HepG2 (cell line): ENCODE results near the gene PARP2. TPM values are rescaled to one million over a fixed set of nuclear protein-coding genes. Genes with fewer than 3 reads are reported as not detected.

Experiments
- AKAP8 ChIP-seq: sonication (generic); formaldehyde crosslinking; IDR thresholded peaks from 2 replicates; pipeline ENCODE4 v1.5.1; 2020; ENCODE audit warnings: mild to moderate bottlenecking, missing genetic modification reagents
- CC2D1A ChIP-seq: sonication (generic); formaldehyde crosslinking; IDR thresholded peaks from 2 replicates; pipeline ENCODE4 v1.8.1; 2023; ENCODE audit warnings: mild to moderate bottlenecking, missing genetic modification reagents
- DNMT1 ChIP-seq: sonication (generic); formaldehyde crosslinking; IDR thresholded peaks from 2 replicates; pipeline ENCODE4 v1.5.1; 2020; ENCODE audit warnings: mild to moderate bottlenecking, missing genetic modification reagents
- EP300 ChIP-seq, 3 experiments: sonication (generic) in 1 of 3; formaldehyde crosslinking in 1 of 3; IDR thresholded peaks; 2 replicates each; pipeline versions ENCODE4 v1.5.1 to v1.6.1; 2011 to 2020; ENCODE audit warnings: low read depth in 2 of 3, low read length in 2 of 3, borderline replicate concordance in 1 of 3, improper control_type of control experiment in 1 of 3, mild to moderate bottlenecking in 1 of 3, missing genetic modification reagents in 1 of 3, moderate library complexity in 1 of 3
- LBX2 ChIP-seq: sonication (generic); formaldehyde crosslinking; IDR thresholded peaks from 2 replicates; pipeline ENCODE4 v1.5.0; 2020; ENCODE audit warnings: missing genetic modification reagents, mild to moderate bottlenecking, borderline replicate concordance
- RBFOX2 ChIP-seq: fragments of 200-400 bp; formaldehyde crosslinking; IDR thresholded peaks from 2 replicates; pipeline ENCODE4 v1.6.1; 2017; ENCODE audit warnings: low read depth, mild to moderate bottlenecking, low read length
- SP2 ChIP-seq: sonication (generic); formaldehyde crosslinking; IDR thresholded peaks from 2 replicates; pipeline ENCODE4 v1.5.1; 2020; ENCODE audit warnings: mild to moderate bottlenecking, missing genetic modification reagents
- SYNCRIP ChIP-seq: fragments of 200-400 bp; formaldehyde crosslinking; IDR thresholded peaks from 2 replicates; pipeline ENCODE4 v1.6.1; 2018; ENCODE audit warnings: mild to moderate bottlenecking, low read depth, low read length; ENCODE audit not compliant: insufficient read depth
- ZBTB8A ChIP-seq: sonication (generic); formaldehyde crosslinking; IDR thresholded peaks from 2 replicates; pipeline ENCODE4 v1.4.0; 2020; ENCODE audit warnings: mild to moderate bottlenecking, low read depth, missing genetic modification reagents, borderline replicate concordance
- ZFYVE20 ChIP-seq: sonication (generic); formaldehyde crosslinking; IDR thresholded peaks from 2 replicates; pipeline ENCODE4 v1.8.0; 2023; ENCODE audit warnings: low read depth, mild to moderate bottlenecking, moderate library complexity, missing genetic modification reagents, borderline replicate concordance
- ZNF451 ChIP-seq: sonication (generic); formaldehyde crosslinking; IDR thresholded peaks from 2 replicates; pipeline ENCODE4 v1.5.0; 2020; ENCODE audit warnings: mild to moderate bottlenecking, missing genetic modification reagents
- ZNF574 ChIP-seq: sonication (generic); formaldehyde crosslinking; IDR thresholded peaks from 2 replicates; pipeline ENCODE4 v1.4.0; 2020; ENCODE audit warnings: missing genetic modification reagents
- ZNF747 ChIP-seq: sonication (generic); formaldehyde crosslinking; IDR thresholded peaks from 2 replicates; pipeline ENCODE4 v1.8.1; 2023; ENCODE audit warnings: missing genetic modification reagents, mild to moderate bottlenecking, borderline replicate concordance
- polyA plus RNA-seq, 8 experiments: library from polyadenylated mRNA; depleted of rRNA in 3 of 8; stranded (reverse) in 7 of 8; unstranded in 1 of 8; fragments of >200 nt; fragmentation: Illumina TruSeq in 4 of 8; extraction: Trizol in 4 of 8; gene quantifications; 2 replicates each; pipeline versions ENCODE4 v1.2.1 to v1.2.3, GENCODE V29; 2011 to 2016; ENCODE audit warnings: low read depth in 4 of 8, missing spikeins in 1 of 8, mixed read lengths in 1 of 8; ENCODE audit not compliant: insufficient read depth in 1 of 8
- total RNA-seq, 5 experiments: library from RNA; depleted of rRNA; stranded (reverse); fragments of >200 nt; fragmentation: Illumina TruSeq; extraction: Trizol; gene quantifications; 2 replicates each; pipeline ENCODE4 v1.2.3, GENCODE V29; 2016; ENCODE audit warnings: low read depth in 1 of 5
- TF ChIP-seq, protein P1 (sequence below), 2 experiments: fragments of 450-650 bp in 1 of 2; sonication (generic) in 1 of 2; formaldehyde crosslinking in 1 of 2; IDR thresholded peaks; 2 replicates each; pipeline versions ENCODE4 v1.6.1 to v1.8.0; 2016 to 2022; ENCODE audit warnings: antibody characterized with exemption in 1 of 2, mild to moderate bottlenecking in 1 of 2, missing genetic modification reagents in 1 of 2
- TF ChIP-seq, protein P2 (sequence below): sonication (generic); formaldehyde crosslinking; IDR thresholded peaks from 2 replicates; pipeline ENCODE4 v1.5.0; 2020; ENCODE audit warnings: missing genetic modification reagents

The PARP2 gene
- total and polyA plus RNA-seq, 2 of the 13 experiments (the other 11 are each of a cell fraction or from before 2014, with no cell fraction given), result 37.3 to 38.4 TPM

DNA sequence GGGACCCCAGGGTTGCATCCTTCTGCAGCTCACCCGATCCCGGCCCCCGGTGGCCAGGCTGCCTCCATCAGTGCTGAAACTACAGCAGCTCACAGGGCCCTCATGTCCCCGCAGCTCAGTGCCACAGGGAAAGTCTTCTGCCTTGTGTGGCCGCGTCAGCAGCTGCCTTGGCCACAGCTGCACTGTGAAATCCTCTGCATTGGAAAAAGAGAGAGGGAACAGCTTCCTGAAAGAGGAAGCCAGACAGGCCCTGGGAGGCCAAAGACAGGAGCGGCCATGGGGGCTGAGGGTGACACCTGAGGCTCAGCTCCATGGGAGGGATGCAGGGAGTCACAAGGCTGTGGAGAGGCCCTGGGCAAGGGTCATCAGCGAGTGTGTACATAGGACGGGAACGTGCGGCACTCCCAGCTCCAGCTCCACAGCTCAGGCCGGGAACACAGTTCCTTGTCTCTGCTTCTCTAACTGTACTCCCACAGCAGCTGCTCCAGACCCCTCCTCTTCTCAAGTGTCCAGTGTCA, 32.7 kb downstream of the PARP2 start (continued):
- no peak for TF ChIP-seq ZFYVE20 (CRISPR knock-in tag)
- no peak for TF ChIP-seq DNMT1
- TF ChIP-seq AKAP8 (CRISPR knock-in tag), result peak; percentile 32; the same call in 1 of the 2 replicates
- TF ChIP-seq ZNF747 (CRISPR knock-in tag), result 0 out of 2 replicates have a peak, but pooled peaks have one; percentile 34
- TF ChIP-seq, protein P1, sequence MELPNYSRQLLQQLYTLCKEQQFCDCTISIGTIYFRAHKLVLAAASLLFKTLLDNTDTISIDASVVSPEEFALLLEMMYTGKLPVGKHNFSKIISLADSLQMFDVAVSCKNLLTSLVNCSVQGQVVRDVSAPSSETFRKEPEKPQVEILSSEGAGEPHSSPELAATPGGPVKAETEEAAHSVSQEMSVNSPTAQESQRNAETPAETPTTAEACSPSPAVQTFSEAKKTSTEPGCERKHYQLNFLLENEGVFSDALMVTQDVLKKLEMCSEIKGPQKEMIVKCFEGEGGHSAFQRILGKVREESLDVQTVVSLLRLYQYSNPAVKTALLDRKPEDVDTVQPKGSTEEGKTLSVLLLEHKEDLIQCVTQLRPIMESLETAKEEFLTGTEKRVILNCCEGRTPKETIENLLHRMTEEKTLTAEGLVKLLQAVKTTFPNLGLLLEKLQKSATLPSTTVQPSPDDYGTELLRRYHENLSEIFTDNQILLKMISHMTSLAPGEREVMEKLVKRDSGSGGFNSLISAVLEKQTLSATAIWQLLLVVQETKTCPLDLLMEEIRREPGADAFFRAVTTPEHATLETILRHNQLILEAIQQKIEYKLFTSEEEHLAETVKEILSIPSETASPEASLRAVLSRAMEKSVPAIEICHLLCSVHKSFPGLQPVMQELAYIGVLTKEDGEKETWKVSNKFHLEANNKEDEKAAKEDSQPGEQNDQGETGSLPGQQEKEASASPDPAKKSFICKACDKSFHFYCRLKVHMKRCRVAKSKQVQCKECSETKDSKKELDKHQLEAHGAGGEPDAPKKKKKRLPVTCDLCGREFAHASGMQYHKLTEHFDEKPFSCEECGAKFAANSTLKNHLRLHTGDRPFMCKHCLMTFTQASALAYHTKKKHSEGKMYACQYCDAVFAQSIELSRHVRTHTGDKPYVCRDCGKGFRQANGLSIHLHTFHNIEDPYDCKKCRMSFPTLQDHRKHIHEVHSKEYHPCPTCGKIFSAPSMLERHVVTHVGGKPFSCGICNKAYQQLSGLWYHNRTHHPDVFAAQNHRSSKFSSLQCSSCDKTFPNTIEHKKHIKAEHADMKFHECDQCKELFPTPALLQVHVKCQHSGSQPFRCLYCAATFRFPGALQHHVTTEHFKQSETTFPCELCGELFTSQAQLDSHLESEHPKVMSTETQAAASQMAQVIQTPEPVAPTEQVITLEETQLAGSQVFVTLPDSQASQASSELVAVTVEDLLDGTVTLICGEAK (IDR thresholded peaks at IDR 0.05), result no peak
- TF ChIP-seq, protein P1 (CRISPR knock-in tag; IDR thresholded peaks at IDR 0.05), result peak; percentile 68
- TF ChIP-seq, protein P2, sequence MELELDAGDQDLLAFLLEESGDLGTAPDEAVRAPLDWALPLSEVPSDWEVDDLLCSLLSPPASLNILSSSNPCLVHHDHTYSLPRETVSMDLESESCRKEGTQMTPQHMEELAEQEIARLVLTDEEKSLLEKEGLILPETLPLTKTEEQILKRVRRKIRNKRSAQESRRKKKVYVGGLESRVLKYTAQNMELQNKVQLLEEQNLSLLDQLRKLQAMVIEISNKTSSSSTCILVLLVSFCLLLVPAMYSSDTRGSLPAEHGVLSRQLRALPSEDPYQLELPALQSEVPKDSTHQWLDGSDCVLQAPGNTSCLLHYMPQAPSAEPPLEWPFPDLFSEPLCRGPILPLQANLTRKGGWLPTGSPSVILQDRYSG (CRISPR knock-in tag), result no peak
- no peak for TF ChIP-seq CC2D1A (CRISPR knock-in tag)
- no peak for TF ChIP-seq ZBTB8A (CRISPR knock-in tag)
- TF ChIP-seq SP2 (CRISPR knock-in tag), result 0 out of 2 replicates have a peak, but pooled peaks have one; percentile 37
- TF ChIP-seq SYNCRIP, result no peak
- no peak for TF ChIP-seq LBX2 (CRISPR knock-in tag)
- peak; percentile 75 for TF ChIP-seq ZNF574 (CRISPR knock-in tag)
- no peak for TF ChIP-seq EP300 (IDR thresholded peaks at IDR 0.05; ENCODE audit: low read depth in 2 of 2, low read length in 2 of 2)
- no peak for TF ChIP-seq EP300 (CRISPR knock-in tag; IDR thresholded peaks at IDR 0.05; ENCODE audit: borderline replicate concordance)
- TF ChIP-seq RBFOX2, result 0 out of 2 replicates have a peak, but pooled peaks have one; percentile 30
- 0 out of 2 replicates have a peak, but pooled peaks have one; percentile 44 for TF ChIP-seq ZNF451 (CRISPR knock-in tag)
